ENCODE measurements around the gene PDPR. TPM values are rescaled to one million over a fixed set of nuclear protein-coding genes. Genes with fewer than 3 reads are reported as not detected.
"Not testable (repeated sequence)": the region's sequence is repeated elsewhere in the genome, so short reads cannot be mapped to it uniquely, and the experiment has no call there.

PDPR gene
- total and polyA plus RNA-seq, 2 donors (not counting 3 experiments of a cell fraction or from before 2014, with no cell fraction given): 26.4 to 29.9 TPM

DNA sequence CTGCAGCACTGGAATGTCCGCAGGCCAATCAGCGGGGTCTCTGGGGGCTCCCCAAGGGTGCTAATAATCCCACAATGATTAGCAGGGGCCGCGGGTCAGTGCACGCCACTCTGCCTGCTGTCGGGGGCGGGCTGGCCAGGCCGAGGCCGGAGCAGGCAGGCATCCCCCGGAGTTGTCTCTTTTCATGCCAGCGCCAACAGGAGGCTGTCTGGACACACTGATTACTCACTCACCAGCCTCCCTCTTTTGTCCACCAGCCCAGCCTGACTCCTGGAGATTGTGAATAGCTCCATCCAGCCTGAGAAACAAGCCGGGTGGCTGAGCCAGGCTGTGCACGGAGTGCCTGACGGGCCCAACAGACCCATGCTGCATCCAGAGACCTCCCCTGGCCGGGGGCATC lies 59.8 kb downstream of the PDPR start:
- H3K36me3 ChIP-seq (ENCODE audit: control insufficient read depth in 2 of 2, extremely low read depth in 1 of 2, insufficient read depth in 2 of 2, low read length in 2 of 2); H3K27me3 ChIP-seq (ENCODE audit: control insufficient read depth in 2 of 2, insufficient read depth in 2 of 2, low read length in 2 of 2); H3K79me2 ChIP-seq (ENCODE audit: control insufficient read depth, insufficient read depth, low read length); BruUV-seq (replicated peaks); intact Hi-C loops (cut with micrococcal nuclease); H3K9ac ChIP-seq (replicated peaks; ENCODE audit: extremely low read depth, insufficient read depth, low read length); H2AFZ ChIP-seq (ENCODE audit: low read depth, low read length); H3K9me1 ChIP-seq (replicated peaks; ENCODE audit: control insufficient read depth, extremely low read depth, insufficient read depth, low read length); POLR2A ChIA-PET; CTCF ChIA-PET; FAIRE-seq; H4K20me1 ChIP-seq (replicated peaks; ENCODE audit: control insufficient read depth, extremely low read depth, insufficient read depth, low read length); DNase-seq (ENCODE audit: low read depth, low spot score); dilution Hi-C loops (cut with MboI; ENCODE audit: extremely low pct_ligation_motif_present, low sequenced_read_pairs); H3K27ac ChIP-seq (ENCODE audit: insufficient read depth, low read depth, low read length); H3K4me2 ChIP-seq (ENCODE audit: insufficient read depth, low read length); H3K9me3 ChIP-seq (replicated peaks; ENCODE audit: control insufficient read depth, insufficient read depth, low read length); H3K4me1 ChIP-seq (ENCODE audit: control insufficient read depth, extremely low read depth, insufficient read depth, low read length); H3K4me3 ChIP-seq (replicated peaks in 1 of 3; ENCODE audit: insufficient read depth in 1 of 3, low read depth in 1 of 3, low read length in 3 of 3): not testable (repeated sequence)

DNA sequence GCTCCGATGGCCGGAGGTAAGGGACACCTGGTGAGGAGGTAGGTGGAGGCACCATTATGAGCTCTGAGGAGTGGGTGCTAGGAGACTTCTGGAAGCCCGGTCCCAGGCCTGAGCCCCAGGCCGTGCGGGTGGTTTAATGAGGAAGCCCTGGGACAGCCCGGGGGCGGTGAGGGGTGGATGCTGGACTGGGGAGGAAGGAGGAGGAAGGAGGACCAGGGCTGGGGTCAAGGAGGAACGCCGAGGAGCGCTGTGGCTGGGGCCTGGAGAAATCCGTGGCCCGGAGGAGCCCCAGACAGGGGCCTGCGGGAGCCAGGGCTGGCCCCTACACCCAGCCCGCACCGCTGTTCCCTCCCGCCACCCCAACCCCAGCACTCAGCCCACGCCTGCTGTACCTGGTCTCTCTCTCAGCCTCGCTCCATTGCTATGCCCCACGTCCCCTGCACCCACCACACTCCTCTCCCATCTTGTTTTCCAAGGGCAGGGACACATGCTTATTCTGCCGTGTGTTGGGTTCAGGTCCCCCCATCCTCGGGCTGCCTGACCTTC lies 60.3 kb downstream of the PDPR start:
- H3K4me3 ChIP-seq (replicated peaks in 1 of 3; ENCODE audit: insufficient read depth in 1 of 3, low read depth in 1 of 3, low read length in 3 of 3); H2AFZ ChIP-seq (ENCODE audit: low read depth, low read length); CTCF ChIA-PET; FAIRE-seq; DNase-seq (ENCODE audit: low read depth, low spot score); H3K79me2 ChIP-seq (ENCODE audit: control insufficient read depth, insufficient read depth, low read length); H3K9me1 ChIP-seq (replicated peaks; ENCODE audit: control insufficient read depth, extremely low read depth, insufficient read depth, low read length); dilution Hi-C loops (cut with MboI; ENCODE audit: extremely low pct_ligation_motif_present, low sequenced_read_pairs); POLR2A ChIA-PET; H3K9ac ChIP-seq (replicated peaks; ENCODE audit: extremely low read depth, insufficient read depth, low read length); H3K9me3 ChIP-seq (replicated peaks; ENCODE audit: control insufficient read depth, insufficient read depth, low read length); H3K36me3 ChIP-seq (ENCODE audit: control insufficient read depth in 2 of 2, extremely low read depth in 1 of 2, insufficient read depth in 2 of 2, low read length in 2 of 2); BruUV-seq (replicated peaks); intact Hi-C loops (cut with micrococcal nuclease); H3K27ac ChIP-seq (ENCODE audit: insufficient read depth, low read depth, low read length); H3K4me2 ChIP-seq (ENCODE audit: insufficient read depth, low read length); H4K20me1 ChIP-seq (replicated peaks; ENCODE audit: control insufficient read depth, extremely low read depth, insufficient read depth, low read length); H3K4me1 ChIP-seq (ENCODE audit: control insufficient read depth, extremely low read depth, insufficient read depth, low read length); H3K27me3 ChIP-seq (ENCODE audit: control insufficient read depth in 2 of 2, insufficient read depth in 2 of 2, low read length in 2 of 2): not testable (repeated sequence)

DNA sequence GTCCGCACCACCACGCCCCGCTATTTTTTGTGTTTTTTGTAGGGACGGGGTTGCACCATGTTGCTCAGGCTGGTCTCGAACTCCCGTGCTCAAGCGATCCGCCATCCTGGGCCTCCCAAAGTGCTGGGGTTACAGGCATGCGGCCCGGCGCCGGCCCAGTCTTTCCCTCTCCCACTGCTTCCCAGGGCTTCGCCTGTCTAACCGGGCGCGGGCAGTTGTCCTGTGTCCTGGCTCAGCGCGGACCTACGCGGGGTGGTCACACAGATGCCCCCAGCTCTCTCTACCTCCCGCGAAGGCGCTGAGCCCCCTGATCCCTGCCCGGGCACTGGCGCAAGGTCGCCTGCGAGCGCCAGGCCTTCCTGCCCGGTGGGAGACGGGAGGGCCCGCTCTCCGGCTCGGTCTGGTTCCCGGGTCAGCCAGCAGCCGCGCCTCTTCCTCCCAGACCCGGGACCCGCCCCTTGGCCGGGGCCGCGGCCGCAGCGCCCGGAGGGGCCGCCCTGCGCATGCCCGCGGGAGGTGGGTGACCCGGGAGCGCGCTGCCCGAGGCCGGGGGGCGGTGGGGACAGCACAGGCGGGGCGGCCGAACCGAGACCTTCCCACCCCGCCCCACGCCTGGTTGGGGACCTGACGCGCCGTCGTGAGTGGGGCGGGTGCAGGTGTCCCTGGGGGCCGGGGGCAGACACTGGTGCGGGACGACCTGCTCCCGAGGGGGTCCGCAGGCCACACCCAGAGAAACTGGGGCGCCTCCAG lies 73.9 kb downstream of the PDPR start:
- H3K4me2 ChIP-seq (ENCODE audit: insufficient read depth, low read length); POLR2A ChIA-PET; intact Hi-C loops (cut with micrococcal nuclease); FAIRE-seq; BruUV-seq (replicated peaks); dilution Hi-C loops (cut with MboI; ENCODE audit: extremely low pct_ligation_motif_present, low sequenced_read_pairs); H3K36me3 ChIP-seq (ENCODE audit: control insufficient read depth in 2 of 2, extremely low read depth in 1 of 2, insufficient read depth in 2 of 2, low read length in 2 of 2); DNase-seq (ENCODE audit: low read depth, low spot score); H3K27ac ChIP-seq (ENCODE audit: insufficient read depth, low read depth, low read length); H3K9me3 ChIP-seq (replicated peaks; ENCODE audit: control insufficient read depth, insufficient read depth, low read length); CTCF ChIA-PET; H3K27me3 ChIP-seq (ENCODE audit: control insufficient read depth in 2 of 2, insufficient read depth in 2 of 2, low read length in 2 of 2); H2AFZ ChIP-seq (ENCODE audit: low read depth, low read length); H3K9me1 ChIP-seq (replicated peaks; ENCODE audit: control insufficient read depth, extremely low read depth, insufficient read depth, low read length); H3K79me2 ChIP-seq (ENCODE audit: control insufficient read depth, insufficient read depth, low read length); H3K9ac ChIP-seq (replicated peaks; ENCODE audit: extremely low read depth, insufficient read depth, low read length); H3K4me1 ChIP-seq (ENCODE audit: control insufficient read depth, extremely low read depth, insufficient read depth, low read length); H4K20me1 ChIP-seq (replicated peaks; ENCODE audit: control insufficient read depth, extremely low read depth, insufficient read depth, low read length): not testable (repeated sequence)
- H3K4me3 ChIP-seq (replicated peaks in 1 of 3; ENCODE audit: insufficient read depth in 1 of 3, low read depth in 1 of 3, low read length in 3 of 3): peak overlapping the region in 1 of 3 experiments; percentile 36

DNA sequence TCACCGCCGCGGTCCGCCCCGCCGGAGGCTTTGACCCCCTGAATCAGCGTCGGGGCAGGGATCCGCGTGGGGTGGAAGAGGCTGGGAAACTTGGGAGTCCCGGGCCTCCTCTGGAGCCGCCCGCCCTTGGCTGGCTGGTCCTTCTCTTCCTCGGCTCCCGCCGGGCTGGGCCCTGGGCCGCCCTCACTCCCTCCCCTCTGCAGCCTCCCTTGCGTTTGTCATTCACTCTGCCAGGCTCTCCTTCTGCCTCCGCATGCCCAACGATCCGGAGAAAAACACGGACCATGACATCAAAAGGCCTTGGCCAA lies 74.4 kb downstream of the PDPR start:
- CTCF ChIA-PET; intact Hi-C loops (cut with micrococcal nuclease); H3K4me2 ChIP-seq (ENCODE audit: insufficient read depth, low read length); H3K4me1 ChIP-seq (ENCODE audit: control insufficient read depth, extremely low read depth, insufficient read depth, low read length); H3K9me3 ChIP-seq (replicated peaks; ENCODE audit: control insufficient read depth, insufficient read depth, low read length); H3K36me3 ChIP-seq (ENCODE audit: control insufficient read depth in 2 of 2, extremely low read depth in 1 of 2, insufficient read depth in 2 of 2, low read length in 2 of 2); H4K20me1 ChIP-seq (replicated peaks; ENCODE audit: control insufficient read depth, extremely low read depth, insufficient read depth, low read length); dilution Hi-C loops (cut with MboI; ENCODE audit: extremely low pct_ligation_motif_present, low sequenced_read_pairs); H3K27ac ChIP-seq (ENCODE audit: insufficient read depth, low read depth, low read length); H3K27me3 ChIP-seq (ENCODE audit: control insufficient read depth in 2 of 2, insufficient read depth in 2 of 2, low read length in 2 of 2); H3K9me1 ChIP-seq (replicated peaks; ENCODE audit: control insufficient read depth, extremely low read depth, insufficient read depth, low read length); H3K79me2 ChIP-seq (ENCODE audit: control insufficient read depth, insufficient read depth, low read length); H3K9ac ChIP-seq (replicated peaks; ENCODE audit: extremely low read depth, insufficient read depth, low read length); DNase-seq (ENCODE audit: low read depth, low spot score); POLR2A ChIA-PET; FAIRE-seq; H2AFZ ChIP-seq (ENCODE audit: low read depth, low read length); BruUV-seq (replicated peaks): not testable (repeated sequence)
- H3K4me3 ChIP-seq (replicated peaks in 1 of 3; ENCODE audit: insufficient read depth in 1 of 3, low read depth in 1 of 3, low read length in 3 of 3): peak overlapping the region in 1 of 3 experiments; percentile 36
